ENCODE data around the gene PEAK1. TPM values are rescaled to one million over a fixed set of nuclear protein-coding genes. Genes with fewer than 3 reads are reported as not detected.

Gene PEAK1
- total RNA-seq: 10 to 100 TPM in 1 of 2 experiments, 1 to 10 TPM in 1; 9.2 to 11.0 TPM
- polyA plus RNA-seq (2013, experiment 1 of 2): 4.2 TPM
- polyA plus RNA-seq (2013, experiment 2 of 2): 5.6 TPM
- 7.6 to 149 (median 24.8) reads per million in 172 experiments for total RNA-seq

GRCh38 chr15:77419836-77420609 is at the start of gene PEAK1:
Gene PEAK1, minus strand, starts transcription at chr15:77420104. Its CDS starts 238,178 bp downstream, at chr15:77181926.
- ATAC-seq (ENCODE audit: poor library complexity): peak; percentile 99
- no peaks in the 10 kb centered on the region for H3K9me3 Mint-ChIP-seq
- intact Hi-C loops (cut with DNase I, micrococcal nuclease): loop anchor here (1.0 to 10.0 kb wide), 7 partner anchors 11 to 1795 kb away; partner anchors contain the start of genes IDH3A (in 1 of the 2), PSTPIP1 (in 1 of the 2), RCN2 (in 1 of the 2) and SNUPN (in 1 of the 2)

GRCh38 chr15:77468896-77469295 is 49.0 kb upstream of the PEAK1 start:
- no peak for TF ChIP-seq CTCF (IDR thresholded peaks at IDR 0.05)
- Mint-ChIP-seq H3K4me3 (no peak overlapping the region), H3K4me1 (ENCODE audit: low read depth) (no peaks in the 10 kb centered on the region), H3K27ac (no peak overlapping the region), H3K36me3 (ENCODE audit: low read depth) (peaks cover 79% of the 10 kb centered on the region), H3K27me3 (no peaks in the 10 kb centered on the region), H3K9me3 (no peaks in the 10 kb centered on the region)
- ATAC-seq (ENCODE audit: poor library complexity) (no peak), DNase-seq (no peak)
- no peaks in the 10 kb centered on the region for H3K9me3 ChIP-seq (ENCODE audit: control insufficient read depth in 1 of 2, insufficient read depth in 1 of 2, low read length in 2 of 2)
- no peak overlapping the region for H3K4me3 ChIP-seq (ENCODE audit: low read length)
- ChIA-PET POLR2A (no interaction called here), CTCF (no interaction called here)
- intact Hi-C loops (cut with DNase I, micrococcal nuclease): no loop called here
- no peaks in the 10 kb centered on the region for H3K27me3 ChIP-seq (ENCODE audit: control insufficient read depth in 1 of 2, insufficient read depth in 2 of 2, low read length in 2 of 2)
- H3K4me1 ChIP-seq (ENCODE audit: insufficient read depth, low read length): no peaks in the 10 kb centered on the region
- no peak overlapping the region for H3K27ac ChIP-seq (ENCODE audit: low read depth in 1 of 2, low read length in 2 of 2)
- H3K36me3 ChIP-seq (ENCODE audit: insufficient read depth, low read length): peaks cover 51% of the 10 kb centered on the region

More at GRCh38 chr15:77419836-77420609, at the start of gene PEAK1:
- Histone ChIP-seq H3K9me3 (ENCODE audit: control insufficient read depth in 1 of 2, insufficient read depth in 1 of 2, low read length in 2 of 2) (no peaks in the 10 kb centered on the region), H3K4me1 (ENCODE audit: insufficient read depth, low read length) (peaks cover 14% of the 10 kb centered on the region), H3K4me3 (ENCODE audit: low read length) (peak within 1 kb of the TSS; percentile 70), H3K27me3 (ENCODE audit: control insufficient read depth in 1 of 2, insufficient read depth in 2 of 2, low read length in 2 of 2) (no peaks in the 10 kb centered on the region), H3K36me3 (ENCODE audit: insufficient read depth, low read length) (no peaks in the 10 kb centered on the region), H3K27ac (ENCODE audit: low read depth in 1 of 2, low read length in 2 of 2) (peak within 1 kb of the TSS; percentile 86 to 87)
- peaks cover 54% of the 10 kb centered on the region for H3K4me1 Mint-ChIP-seq (ENCODE audit: low read depth)
- peak within 1 kb of the TSS; percentile 99 for H3K4me3 Mint-ChIP-seq
- TF ChIP-seq CTCF (IDR thresholded peaks at IDR 0.05): no peak
- ChIA-PET POLR2A (interaction anchor here (1.1 to 2.0 kb wide), 6 partner anchors 10 to 515 kb away, joined by 3 to 13 read pairs (median 8); partner anchors contain the start of gene SCAPER), CTCF (no interaction called here)
- DNase-seq: peak; percentile 99 to 100 (median 100)
- peak within 1 kb of the TSS; percentile 96 for H3K27ac Mint-ChIP-seq
- H3K36me3 Mint-ChIP-seq (ENCODE audit: low read depth): peaks cover 22% of the 10 kb centered on the region
- H3K27me3 Mint-ChIP-seq: no peaks in the 10 kb centered on the region

- Mint-ChIP-seq H3K27ac (no peak overlapping the region), H3K9me3 (no peaks in the 10 kb centered on the region), H3K4me3 (no peak overlapping the region), H3K4me1 (ENCODE audit: low read depth) (no peaks in the 10 kb centered on the region), H3K36me3 (ENCODE audit: low read depth) (peaks cover 59% of the 10 kb centered on the region), H3K27me3 (no peaks in the 10 kb centered on the region)
- CTCF ChIA-PET: no interaction called here
- intact Hi-C loops (cut with DNase I, micrococcal nuclease): no loop called here
- Histone ChIP-seq H3K36me3 (ENCODE audit: insufficient read depth, low read length) (peaks cover 47% of the 10 kb centered on the region), H3K27ac (ENCODE audit: low read depth in 1 of 2, low read length in 2 of 2) (no peak overlapping the region), H3K9me3 (ENCODE audit: control insufficient read depth in 1 of 2, insufficient read depth in 1 of 2, low read length in 2 of 2) (no peaks in the 10 kb centered on the region), H3K27me3 (ENCODE audit: control insufficient read depth in 1 of 2, insufficient read depth in 2 of 2, low read length in 2 of 2) (no peaks in the 10 kb centered on the region), H3K4me1 (ENCODE audit: insufficient read depth, low read length) (no peaks in the 10 kb centered on the region), H3K4me3 (ENCODE audit: low read length) (no peak overlapping the region)
- no peak for ATAC-seq (ENCODE audit: poor library complexity)
- POLR2A ChIA-PET: no interaction called here
- no peak for DNase-seq
- TF ChIP-seq CTCF (IDR thresholded peaks at IDR 0.05): no peak
Observed at GRCh38 chr15:77466521-77466920, 46.6 kb upstream of the PEAK1 start.

All from CD4-positive, alpha-beta T cell (primary cell).